ENCODE results near the gene FAAH2.
"Not testable (repeated sequence)": the region's sequence is repeated elsewhere in the genome, so short reads cannot be mapped to it uniquely, and the experiment has no call there.

Gene FAAH2

DNA sequence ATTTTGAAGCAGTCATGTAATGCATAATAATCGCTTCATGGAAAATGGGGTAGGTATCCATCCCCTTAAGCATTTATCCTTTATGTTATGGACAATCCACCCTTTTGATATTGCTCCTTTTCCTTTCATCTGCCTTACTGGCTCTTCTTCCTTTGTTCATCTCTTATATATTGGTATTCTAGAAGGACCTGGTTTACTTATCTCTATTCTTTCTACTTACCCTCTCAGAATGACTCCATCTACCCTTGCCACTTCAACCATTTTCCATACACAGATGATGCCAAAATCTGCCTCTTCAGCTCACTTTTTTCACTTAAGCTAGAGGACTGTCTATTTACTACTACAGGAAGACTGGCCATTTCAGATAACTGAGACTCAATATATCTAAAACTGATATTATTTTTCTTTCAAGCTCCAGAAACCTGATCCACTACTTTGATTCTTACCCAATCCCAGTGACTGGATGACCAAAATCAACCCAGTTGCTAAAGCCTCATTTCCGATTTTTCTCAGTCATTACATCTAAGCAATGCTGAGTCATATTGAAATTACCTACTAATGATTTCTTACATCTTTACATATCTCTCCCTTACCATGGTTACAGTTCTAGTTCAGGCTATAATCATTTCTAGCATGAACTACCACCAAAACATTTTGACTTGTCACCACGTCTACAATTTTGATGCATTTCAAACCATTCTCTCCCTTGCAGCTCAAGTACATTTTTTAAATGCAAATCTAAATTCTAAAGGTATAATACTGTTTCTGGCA is 93.7 kb downstream of the FAAH2 start:
- DNase-seq (ENCODE audit: low read depth): no peak

DNA sequence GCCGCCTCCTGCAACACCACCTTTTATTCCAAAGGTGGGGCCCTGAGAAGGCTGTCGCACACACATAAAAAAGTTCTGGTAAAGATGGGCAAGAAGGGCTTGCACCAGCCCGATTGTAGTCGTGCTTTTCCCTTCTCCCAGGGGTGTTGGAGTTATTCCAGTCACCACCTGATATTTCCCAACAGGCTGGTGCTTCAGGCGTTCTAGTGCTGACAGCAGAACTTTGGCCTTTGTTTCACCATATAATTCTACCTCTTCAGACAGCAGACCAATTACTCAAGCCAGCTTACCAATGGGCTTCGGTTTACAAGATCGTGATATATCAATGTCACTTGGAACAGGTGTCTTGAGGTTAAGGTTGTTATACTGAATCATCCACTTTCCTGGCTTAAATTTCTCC is 107.7 kb downstream of the FAAH2 start:
- DNase-seq (ENCODE audit: low read depth): not testable (repeated sequence)

DNA sequence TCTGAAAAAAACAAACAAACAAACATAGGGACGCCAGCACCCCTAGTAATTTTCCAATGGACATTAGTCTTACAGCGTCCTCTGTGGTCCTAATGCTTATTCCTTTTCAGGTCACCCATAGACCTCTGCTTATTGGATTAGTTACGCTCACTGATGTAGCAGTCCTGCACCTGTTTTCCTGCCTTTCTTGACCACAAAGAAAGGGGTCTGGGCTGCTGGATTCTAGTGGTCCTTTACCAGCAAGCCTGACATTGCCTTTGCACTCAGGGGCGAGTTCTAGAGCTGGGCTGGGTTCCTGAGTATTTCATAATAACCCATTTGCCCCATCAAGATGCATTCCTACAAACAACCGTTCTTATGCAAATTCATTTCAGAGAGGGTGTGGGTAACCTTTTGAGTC is 116.7 kb downstream of the FAAH2 start:
- DNase-seq (ENCODE audit: low read depth): not testable (repeated sequence)

DNA sequence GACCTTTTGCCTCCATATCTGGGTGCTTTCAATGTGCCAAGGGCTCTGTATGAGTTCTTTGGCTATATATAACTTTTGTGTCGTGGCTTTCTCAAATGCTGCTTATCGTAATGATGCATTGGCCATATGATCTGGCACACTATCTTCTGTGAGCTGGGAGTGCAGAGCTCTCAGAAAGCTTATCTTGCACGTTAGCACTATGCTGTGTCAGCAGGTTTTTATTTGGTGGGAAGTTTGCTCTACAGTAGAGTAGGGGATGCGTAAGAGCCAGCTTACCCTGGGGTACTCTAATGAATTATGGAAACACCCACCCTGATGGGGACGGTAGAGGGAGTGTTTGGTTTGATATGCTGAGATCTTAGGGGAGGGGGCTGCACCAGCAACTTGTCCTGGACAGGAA is 119.6 kb downstream of the FAAH2 start:
- no peak for DNase-seq (ENCODE audit: low read depth)

DNA sequence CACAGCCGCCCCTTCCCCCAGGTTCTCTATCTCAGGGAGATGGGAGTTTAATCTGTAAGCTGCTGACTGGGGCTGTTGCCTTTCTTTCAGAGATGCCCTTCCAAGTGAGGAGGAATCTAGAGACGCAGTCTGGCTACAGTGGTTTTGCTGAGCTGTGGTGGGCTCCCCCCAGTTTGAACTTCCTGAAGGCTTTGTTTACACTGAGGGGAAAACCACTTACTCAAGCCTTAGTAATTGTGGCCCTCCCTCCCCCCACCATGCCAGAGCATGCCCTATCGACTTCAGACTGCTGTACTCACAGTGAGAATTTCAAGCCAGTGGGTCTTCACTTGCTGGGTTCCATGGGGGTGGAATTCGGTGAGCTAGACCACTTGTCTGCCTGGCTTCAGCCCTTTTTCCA is 131.3 kb downstream of the FAAH2 start:
- no peak for DNase-seq (ENCODE audit: low read depth)

DNA sequence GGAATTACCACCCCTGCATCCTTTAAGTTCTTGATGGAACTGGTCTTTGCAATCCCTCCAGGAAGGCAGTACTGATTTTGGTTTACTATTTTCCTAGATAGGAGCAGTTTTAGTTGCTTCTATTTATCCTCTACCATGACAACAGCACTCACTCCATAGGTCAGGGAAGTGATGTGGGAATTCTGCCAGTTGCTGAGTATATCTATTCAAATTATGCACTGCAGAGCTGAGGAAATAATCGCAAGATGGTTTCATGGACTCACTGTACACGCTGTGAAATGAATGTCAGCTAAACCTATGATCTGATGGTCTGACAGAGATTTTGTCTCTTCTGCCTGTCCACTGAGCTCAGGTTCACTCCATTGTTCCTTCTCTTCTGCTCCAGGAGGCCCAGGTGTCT is 135.8 kb downstream of the FAAH2 start:
- no peak for DNase-seq (ENCODE audit: low read depth)

DNA sequence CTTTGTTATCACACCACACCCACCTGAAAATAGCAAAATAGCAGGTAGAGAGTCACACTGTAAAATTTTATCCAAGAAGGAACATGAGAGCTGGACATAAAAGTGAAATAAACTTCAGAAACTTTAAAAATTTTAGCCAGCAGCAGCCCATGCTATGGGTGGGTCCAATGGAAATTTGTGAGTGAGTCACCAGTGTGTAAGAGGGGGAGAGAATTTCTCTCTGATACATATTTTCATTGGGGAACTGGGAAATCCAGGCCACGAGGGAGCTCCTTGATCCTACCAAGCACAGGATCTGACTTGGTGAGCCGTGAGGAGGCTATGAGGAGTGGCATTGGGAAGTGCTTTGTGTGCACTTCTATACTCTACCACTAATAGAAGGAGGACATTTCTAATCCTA is 136.3 kb downstream of the FAAH2 start:
- no peak for DNase-seq (ENCODE audit: low read depth)

DNA sequence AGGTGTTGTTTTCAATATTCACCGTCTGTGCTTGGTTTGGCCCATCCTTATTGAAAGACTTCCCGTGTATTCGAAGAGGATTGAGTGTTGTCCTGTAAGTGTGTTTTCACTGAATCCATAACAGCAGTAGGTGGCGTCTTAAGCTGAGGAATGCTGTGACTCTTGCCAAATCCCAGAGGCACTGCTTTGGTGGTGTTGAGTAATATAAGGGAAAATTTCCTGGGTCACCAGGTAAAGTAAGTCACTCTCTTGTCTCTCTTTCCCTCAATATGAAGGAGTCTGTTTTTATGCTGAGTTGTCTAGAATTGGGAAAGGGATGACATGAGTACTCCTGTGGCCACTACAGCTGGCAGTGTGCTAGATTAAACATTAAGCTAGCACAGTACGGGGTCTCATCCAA is 158.6 kb downstream of the FAAH2 start:
- no peak for DNase-seq (ENCODE audit: low read depth)

DNA sequence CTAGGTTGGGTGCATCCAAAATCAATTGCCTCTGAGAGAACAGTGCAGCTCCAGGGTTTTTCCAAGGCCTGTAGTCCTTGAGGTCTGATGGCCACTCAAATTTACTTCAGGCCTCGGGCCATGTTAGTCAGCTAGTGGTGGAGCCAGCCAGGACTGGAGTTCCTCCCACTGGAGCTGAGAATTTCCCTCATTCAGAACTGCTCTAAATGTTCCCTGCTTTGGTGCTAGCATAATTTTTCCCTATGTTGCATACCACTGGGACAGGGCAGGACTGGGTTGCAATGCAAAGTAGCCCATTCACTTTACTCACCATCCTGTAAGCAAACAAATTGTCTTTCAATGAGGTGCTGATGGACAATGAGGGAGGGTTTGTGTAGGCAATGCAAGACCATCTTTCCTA is 159.3 kb downstream of the FAAH2 start:
- no peak for DNase-seq (ENCODE audit: low read depth)

DNA sequence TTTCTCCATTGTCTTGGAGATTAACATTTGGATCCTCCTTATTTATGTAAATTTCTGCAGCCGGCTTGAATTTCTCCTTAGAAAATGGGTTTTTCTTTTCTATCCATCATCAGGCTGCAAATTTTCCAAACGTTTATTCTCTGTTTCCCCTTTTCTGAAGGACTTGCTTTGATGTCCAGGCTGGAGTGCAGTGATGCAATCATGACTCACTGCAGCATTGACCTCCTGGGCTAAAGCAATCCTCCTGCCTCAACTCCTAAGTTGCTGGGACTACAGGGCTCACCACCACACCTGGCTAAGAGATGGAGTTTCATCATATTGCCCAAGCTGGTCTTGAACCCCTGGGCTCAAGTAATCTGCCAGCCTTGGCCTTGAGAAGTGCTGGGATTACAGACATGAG is 161.3 kb downstream of the FAAH2 start:
- no peak for DNase-seq (ENCODE audit: low read depth)

DNA sequence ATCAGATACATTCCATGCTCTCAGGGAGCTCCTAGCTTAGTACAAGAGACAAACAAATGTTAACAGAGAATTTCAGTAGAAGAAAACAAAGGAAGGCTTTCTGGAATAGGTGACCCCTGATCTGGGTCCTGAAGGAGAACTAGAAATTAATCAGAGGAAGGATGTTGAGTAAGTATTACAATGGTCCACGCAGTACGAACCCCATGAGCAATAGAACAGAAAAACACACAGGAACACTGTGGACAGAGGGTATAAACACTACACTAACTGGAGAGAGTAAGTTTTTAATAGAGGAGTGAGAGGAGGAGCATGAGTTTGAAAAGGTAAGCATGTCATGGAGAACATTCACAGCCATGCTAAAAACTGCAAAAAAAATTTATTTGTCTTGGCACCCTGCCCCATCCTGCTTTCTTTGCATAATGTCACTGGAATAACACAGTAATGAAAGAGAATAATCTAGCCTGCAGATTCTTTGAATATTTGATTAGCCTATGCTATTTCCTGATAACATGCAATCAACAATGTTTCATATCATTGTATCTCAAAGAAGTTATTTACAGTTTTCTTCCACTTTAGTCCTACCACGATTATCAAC is 165.0 kb downstream of the FAAH2 start:
- DNase-seq (ENCODE audit: low read depth): no peak

DNA sequence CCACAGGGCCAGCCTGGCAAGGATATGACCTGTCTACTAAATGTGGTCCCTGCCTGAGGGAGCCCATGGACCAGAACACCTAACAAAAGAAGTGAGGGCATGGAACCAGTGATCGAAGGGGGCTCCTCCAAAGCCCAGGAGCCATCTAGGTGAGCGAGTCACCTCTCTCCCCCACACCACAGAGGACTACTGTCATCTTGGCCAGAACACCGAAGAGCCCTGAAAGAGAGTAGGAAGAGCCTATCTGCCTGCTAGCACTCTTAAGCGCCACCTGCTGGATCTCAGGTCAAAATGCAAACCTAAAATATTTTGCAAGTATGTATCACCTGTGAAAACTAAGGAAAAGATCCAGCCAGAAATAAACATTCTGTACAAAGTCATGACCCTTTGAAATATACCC is 167.4 kb downstream of the FAAH2 start:
- no peak for DNase-seq (ENCODE audit: low read depth)

DNA sequence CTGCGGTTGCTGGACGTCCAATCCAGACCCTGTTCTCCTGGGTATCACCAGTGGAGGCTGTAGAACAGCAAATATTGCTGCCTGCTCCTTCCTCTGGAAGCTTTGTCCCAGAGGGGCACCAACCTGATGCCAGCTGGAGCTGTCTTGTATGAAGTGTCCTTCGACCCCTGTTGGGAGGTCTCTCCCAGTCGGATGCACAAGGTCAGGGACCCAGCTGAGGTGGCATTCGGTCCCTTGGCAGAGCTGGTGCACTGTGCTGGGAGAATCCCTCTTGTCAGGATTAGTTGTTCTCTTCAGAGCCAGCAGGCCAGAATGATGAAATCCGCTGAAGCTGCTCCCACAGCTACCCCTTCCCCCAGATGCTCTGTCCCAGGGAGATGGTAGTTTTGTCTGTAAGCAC is 195.0 kb downstream of the FAAH2 start:
- no peak for DNase-seq (ENCODE audit: low read depth)

DNA sequence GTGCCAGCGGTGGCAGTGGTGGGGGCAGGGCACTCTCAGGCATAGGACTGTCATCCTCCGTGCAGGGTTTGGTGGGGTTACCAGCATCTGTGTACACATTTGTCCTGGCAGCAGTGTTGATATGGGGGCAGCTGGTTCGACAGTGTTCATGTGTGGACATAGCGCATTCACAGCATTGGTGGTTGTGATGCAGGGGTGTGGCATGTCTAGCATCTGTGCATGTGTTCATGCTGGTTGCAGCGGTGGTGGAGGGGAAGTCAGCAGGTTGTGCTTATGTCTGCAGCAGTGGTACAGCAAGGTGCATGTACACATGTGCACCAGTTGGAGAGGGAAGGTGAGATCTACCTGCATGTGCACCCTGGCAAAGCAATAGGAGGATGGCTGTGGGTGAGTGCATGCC is 230.0 kb downstream of the FAAH2 start:
- DNase-seq (ENCODE audit: low read depth): no peak

DNA sequence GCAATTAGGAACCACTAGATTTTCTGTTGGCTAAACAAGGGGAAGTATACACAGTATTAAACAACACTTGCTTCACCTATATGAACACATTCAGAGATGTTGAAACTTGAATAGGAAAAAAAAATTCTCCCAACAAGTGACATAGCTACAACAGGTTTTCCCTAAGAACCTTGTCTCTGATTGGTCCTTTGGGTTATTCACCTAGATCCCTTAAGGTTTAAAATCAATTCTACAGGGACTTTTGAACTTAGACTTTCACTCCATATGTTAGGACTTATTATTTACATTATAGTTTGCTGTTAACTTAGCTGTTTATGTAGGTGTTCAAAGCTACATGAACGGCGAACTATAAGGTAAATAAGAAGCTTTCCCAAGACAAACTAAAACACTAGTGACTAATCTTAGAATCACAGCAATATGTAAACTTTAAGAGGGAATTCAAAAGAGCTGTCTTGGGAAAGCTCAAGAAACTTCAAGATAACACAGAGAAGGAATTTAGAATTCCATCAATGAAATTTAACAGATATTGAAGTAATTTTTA is 233.1 kb downstream of the FAAH2 start:
- no peak for DNase-seq (ENCODE audit: low read depth)

DNA sequence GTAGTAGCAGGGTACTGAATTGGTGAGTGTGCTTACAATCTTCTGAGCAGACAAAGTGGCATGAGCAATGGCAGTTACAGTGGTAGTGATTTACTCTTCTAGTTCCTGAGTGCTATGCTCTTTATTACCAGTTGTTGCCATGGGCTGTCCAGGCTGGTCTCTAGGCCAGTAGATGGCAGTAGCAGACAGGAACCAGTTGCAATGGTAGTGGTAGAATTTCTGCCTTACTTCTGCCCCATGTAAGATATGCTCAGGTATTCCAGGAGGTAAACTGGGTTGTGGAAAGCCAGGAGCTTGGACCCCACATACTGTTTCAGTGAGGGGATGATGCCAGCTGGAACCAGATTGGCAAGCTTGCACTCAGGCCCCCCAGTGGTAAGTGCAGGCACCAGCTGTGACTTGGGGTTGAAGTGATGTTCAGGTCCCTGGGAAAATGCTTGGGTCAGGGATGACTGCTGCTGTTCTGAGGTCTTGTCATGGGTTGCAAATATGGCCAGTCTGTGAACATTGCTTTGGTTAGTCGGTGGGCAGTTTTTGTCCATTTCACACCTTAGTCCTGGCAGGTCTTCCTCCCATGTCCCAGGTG is 242.3 kb downstream of the FAAH2 start:
- no peak for DNase-seq (ENCODE audit: low read depth)

Measured in T-helper 22 cell (primary cell).